Activated naive CD4-positive, alpha-beta T cell treated with anti-CD3 and anti-CD28 coated beads, Interleukin-2, amount 10 ng/mL, durations not matched to agents 7 days and 5 days (primary cell): ENCODE measurements around the gene PRAMEF12.

Experiments
- CTCF ChIA-PET: fragments of 350-600 bp; sonication (Branson Sonifier 250); formaldehyde crosslinking; loops from one replicate; lab custom pipeline; 2021; ENCODE audit warnings: antibody characterized with exemption; lab: Charles Lee
- DNase-seq: peaks from one replicate; pipeline ENCODE4 v3.0.0-alpha.2; 2020
- H3K27ac Mint-ChIP-seq: one replicate; pipeline ENCODE4 v1.8.0; 2021; ENCODE audit warnings: mild to moderate bottlenecking, moderate library complexity, mixed read lengths
- H3K27me3 Mint-ChIP-seq: one replicate; pipeline ENCODE4 v1.8.0; 2021; ENCODE audit warnings: mild to moderate bottlenecking, mixed read lengths
- H3K36me3 Mint-ChIP-seq: one replicate; pipeline ENCODE4 v1.8.0; 2021; ENCODE audit warnings: mixed read lengths
- H3K4me1 Mint-ChIP-seq: one replicate; pipeline ENCODE4 v1.8.0; 2021; ENCODE audit warnings: mixed read lengths
- H3K4me3 Mint-ChIP-seq: one replicate; pipeline ENCODE4 v1.8.0; 2021; ENCODE audit warnings: mild to moderate bottlenecking, moderate library complexity, mixed read lengths
- H3K9me3 Mint-ChIP-seq: one replicate; pipeline ENCODE4 v1.8.0; 2021; ENCODE audit warnings: mixed read lengths

PRAMEF12 gene

DNA sequence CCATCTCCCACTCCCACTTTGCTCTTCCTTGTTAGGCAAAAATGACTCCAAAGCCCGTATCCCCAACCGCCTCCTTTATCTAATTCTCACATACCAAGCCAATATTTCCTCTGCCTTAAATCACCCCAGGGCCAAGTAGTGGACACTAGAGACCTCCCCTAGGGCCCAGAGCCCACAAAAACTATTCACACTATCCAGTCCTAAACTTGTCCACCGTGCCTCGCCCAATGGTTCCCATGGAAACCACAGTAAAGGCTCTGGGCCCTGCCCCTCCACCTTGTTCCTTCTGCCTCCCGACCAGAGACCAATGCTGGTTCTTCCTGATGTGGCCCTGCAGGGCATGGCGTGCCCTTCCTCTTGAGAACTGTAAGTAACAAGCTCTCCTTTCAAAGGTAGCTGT, 15.7 kb upstream of the PRAMEF12 start:
- no peak for DNase-seq
- Mint-ChIP-seq H3K4me1 (no peaks in the 10 kb centered on the region), H3K36me3 (no peaks in the 10 kb centered on the region), H3K9me3 (no peaks in the 10 kb centered on the region), H3K27me3 (peaks cover 22% of the 10 kb centered on the region), H3K4me3 (no peak overlapping the region), H3K27ac (no peak overlapping the region)
- CTCF ChIA-PET, result interaction anchor here (0.6 kb wide), 1 partner anchor 1967 kb away, joined by 4 read pairs; no protein-coding TSS in a partner anchor

DNA sequence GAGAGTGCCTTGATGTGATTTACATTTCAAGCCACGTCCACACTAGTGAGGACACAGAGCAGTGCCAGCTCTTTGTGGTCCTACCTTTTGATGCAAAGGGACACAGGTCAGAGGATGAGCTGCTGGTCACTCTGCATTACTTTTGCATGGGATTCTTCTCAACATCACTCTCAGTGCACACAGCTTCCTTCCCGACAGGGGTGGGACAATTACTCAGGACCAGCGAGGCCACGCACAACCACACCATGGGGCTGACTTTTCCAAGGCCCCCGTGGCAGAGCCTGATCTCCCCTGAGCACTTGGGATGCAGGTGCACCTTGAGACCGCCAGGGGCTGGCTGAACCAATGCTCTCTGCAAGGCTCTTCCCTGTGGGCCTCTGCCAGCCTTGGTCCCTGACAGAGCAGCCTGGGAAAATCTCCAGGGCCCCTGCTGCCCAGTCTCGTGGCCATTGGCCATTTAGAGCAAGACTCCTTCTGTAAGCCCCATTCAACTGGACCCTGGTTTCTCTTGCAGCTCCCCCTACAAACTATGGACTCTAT, 13.2 kb upstream of the PRAMEF12 start:
- CTCF ChIA-PET, result no interaction called here
- Mint-ChIP-seq H3K4me3 (no peak overlapping the region), H3K36me3 (no peaks in the 10 kb centered on the region), H3K27me3 (peaks cover 18% of the 10 kb centered on the region), H3K9me3 (no peaks in the 10 kb centered on the region), H3K4me1 (no peaks in the 10 kb centered on the region), H3K27ac (no peak overlapping the region)
- DNase-seq, result no peak

DNA sequence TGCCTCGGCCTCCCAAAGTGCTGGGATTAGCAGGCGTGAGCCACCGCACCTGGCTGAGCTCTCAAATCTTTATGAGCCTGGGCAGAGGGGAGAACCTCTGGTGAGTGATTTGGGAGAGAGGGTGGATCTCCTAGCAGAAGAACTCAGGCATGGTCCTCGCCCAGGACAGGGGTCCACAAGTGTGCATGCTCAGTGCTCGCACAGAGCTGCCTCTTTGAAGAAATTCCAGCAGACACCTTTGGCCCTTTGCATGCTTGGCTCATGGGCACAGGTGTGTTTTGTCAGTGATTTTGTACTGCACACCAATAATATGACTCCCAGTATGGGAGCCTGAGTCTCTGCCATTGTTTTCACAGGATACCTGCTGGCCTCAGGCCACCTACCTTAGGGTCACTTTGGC, 11.8 kb upstream of the PRAMEF12 start:
- H3K4me3 Mint-ChIP-seq, result no peak overlapping the region
- DNase-seq, result no peak
- H3K36me3 Mint-ChIP-seq, result no peaks in the 10 kb centered on the region
- no peak overlapping the region for H3K27ac Mint-ChIP-seq
- H3K4me1 Mint-ChIP-seq, result no peaks in the 10 kb centered on the region
- no peaks in the 10 kb centered on the region for H3K9me3 Mint-ChIP-seq
- H3K27me3 Mint-ChIP-seq, result peaks cover 16% of the 10 kb centered on the region
- CTCF ChIA-PET, result no interaction called here

DNA sequence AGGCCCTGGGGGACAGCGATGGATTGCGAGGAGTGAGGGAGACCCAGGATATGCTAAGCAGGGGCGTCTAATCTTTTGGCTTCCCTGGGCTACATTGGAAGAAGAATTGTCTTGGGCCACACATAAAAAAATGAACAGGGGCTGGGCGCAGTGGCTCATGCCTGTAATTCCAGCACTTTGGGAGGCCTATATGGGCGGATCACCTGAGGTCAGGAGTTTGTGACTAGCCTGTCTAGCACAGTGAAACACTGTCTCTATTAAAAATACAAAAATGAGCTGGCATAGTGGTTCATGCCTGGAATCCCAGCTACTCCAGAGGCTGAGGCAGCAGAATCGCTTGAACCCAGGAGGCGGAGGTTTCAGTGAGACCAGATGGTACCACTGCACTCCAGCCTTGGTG, 10.8 kb upstream of the PRAMEF12 start:
- Mint-ChIP-seq H3K27ac (no peak overlapping the region), H3K9me3 (no peaks in the 10 kb centered on the region), H3K4me3 (no peak overlapping the region), H3K4me1 (no peaks in the 10 kb centered on the region), H3K27me3 (peaks cover 8% of the 10 kb centered on the region), H3K36me3 (no peaks in the 10 kb centered on the region)
- CTCF ChIA-PET, result no interaction called here
- no peak for DNase-seq

DNA sequence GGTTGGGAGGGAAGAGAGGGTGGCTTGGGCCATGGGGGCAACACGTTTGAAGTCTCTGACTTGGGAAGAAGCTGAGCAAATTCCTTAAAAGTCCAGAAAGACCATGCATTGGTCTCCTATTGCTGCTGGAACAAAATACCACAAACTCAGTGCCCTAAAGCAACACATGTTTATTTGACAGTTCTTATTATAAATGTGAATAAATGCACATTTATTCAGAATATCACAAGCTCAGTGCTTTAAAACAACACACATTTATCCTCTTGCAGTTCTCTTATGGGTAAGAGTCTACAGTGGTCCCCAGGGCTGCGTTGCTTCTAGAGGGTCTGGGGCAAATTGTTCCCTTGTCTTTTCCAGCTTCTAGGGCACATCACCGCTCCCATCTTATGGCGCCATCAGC, 10.1 kb upstream of the PRAMEF12 start:
- no peak overlapping the region for H3K4me3 Mint-ChIP-seq
- H3K27ac Mint-ChIP-seq, result no peak overlapping the region
- no peaks in the 10 kb centered on the region for H3K4me1 Mint-ChIP-seq
- H3K27me3 Mint-ChIP-seq, result peaks cover 8% of the 10 kb centered on the region
- no peak for DNase-seq
- no peaks in the 10 kb centered on the region for H3K9me3 Mint-ChIP-seq
- CTCF ChIA-PET, result no interaction called here
- no peaks in the 10 kb centered on the region for H3K36me3 Mint-ChIP-seq

DNA sequence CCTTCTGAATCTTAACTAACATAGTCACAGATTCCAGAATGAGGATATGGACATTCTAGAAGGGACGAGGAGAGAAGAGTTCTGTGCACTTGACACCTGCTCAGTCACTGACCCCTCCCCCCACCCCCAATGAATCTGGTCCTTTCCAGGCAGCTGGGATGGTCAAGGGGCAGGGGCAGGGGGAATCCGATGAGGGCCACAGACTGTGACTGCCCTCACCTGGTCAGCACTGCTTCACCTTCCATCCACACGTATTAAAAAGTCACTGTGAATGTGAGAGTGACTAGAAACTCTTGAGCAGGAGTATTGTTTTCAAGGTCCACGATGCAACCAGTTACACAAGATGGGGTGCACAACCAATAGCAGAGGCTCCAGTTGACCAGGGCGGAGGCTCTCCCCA, 9.5 kb upstream of the PRAMEF12 start:
- no peaks in the 10 kb centered on the region for H3K4me1 Mint-ChIP-seq
- H3K27me3 Mint-ChIP-seq, result peaks cover 13% of the 10 kb centered on the region
- no peak for DNase-seq
- H3K36me3 Mint-ChIP-seq, result no peaks in the 10 kb centered on the region
- H3K4me3 Mint-ChIP-seq, result no peak overlapping the region
- H3K27ac Mint-ChIP-seq, result no peak overlapping the region
- CTCF ChIA-PET, result no interaction called here
- H3K9me3 Mint-ChIP-seq, result no peaks in the 10 kb centered on the region

DNA sequence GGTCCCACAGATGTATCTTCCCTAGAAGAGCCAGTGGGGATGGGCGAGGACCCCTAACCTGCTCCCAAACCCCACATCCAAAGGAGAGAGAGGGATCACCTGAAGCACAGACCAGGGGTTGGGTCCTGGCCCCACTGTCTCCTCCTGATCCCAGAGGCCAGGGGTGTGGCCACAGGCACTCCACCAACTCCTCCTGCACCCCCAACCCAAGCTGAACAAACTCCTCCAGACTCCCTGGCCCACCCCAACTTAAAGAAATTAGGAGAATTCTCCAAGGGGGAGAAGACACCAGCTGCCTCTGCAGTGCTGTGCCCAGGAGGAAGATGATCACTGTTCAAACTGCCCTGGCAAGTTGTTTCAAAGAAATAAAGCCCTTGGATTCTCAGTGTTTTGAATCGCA, 4.5 kb upstream of the PRAMEF12 start:
- Mint-ChIP-seq H3K4me1 (no peaks in the 10 kb centered on the region), H3K36me3 (no peaks in the 10 kb centered on the region), H3K27ac (no peak overlapping the region), H3K27me3 (peaks cover 27% of the 10 kb centered on the region), H3K4me3 (no peak overlapping the region), H3K9me3 (no peaks in the 10 kb centered on the region)
- no peak for DNase-seq
- CTCF ChIA-PET, result no interaction called here

DNA sequence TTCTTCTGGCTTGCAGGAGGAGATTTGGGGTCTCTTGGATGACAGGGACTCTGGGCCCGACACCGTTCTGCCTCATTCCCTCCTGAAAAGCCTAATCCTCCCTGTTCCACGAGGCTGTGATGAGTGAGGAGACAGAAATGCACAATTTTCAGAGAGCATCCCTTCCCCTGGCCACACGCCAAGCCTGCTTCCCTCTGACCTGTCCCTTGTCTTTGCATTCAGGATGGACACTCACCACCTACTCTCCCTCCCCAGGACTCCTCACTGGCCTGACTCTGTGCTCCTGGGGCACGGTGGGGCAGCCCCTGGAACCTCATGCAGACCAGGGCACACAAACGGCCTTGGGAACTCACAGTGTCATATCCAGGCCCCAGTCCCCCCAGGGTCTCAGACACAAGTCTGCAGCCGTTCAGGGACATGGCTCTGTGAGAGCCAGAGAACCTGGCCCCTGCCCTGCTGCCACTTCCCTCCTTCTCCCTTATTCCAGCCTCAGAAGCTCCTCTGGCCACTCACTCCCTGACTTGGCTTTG, 3.5 kb upstream of the PRAMEF12 start:
- CTCF ChIA-PET, result no interaction called here
- no peak overlapping the region for H3K4me3 Mint-ChIP-seq
- H3K4me1 Mint-ChIP-seq, result no peaks in the 10 kb centered on the region
- H3K27me3 Mint-ChIP-seq, result peaks cover 31% of the 10 kb centered on the region
- no peak for DNase-seq
- H3K36me3 Mint-ChIP-seq, result no peaks in the 10 kb centered on the region
- H3K9me3 Mint-ChIP-seq, result no peaks in the 10 kb centered on the region
- no peak overlapping the region for H3K27ac Mint-ChIP-seq

DNA sequence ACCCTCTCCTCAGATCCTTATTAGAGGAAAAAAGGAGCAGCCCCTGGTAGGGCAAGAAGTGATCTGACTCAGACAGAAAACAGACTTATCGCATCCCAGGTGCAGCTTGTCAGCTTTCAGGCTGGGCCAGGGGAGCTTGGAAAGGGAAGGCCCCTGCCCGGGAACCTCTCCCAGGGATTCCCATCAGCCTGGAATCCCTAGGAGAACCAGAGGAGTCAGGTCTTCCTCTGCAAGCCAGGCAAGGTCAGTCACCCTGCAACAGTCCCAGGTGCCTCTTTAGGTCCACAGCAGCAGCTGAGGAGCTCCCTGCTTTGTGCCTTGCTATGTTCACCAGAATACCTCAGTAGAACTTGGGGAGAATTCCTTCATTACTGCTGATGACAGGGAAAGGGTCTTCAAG, 2.9 kb upstream of the PRAMEF12 start:
- no peaks in the 10 kb centered on the region for H3K9me3 Mint-ChIP-seq
- CTCF ChIA-PET, result no interaction called here
- no peaks in the 10 kb centered on the region for H3K36me3 Mint-ChIP-seq
- H3K27me3 Mint-ChIP-seq, result peaks cover 36% of the 10 kb centered on the region
- H3K27ac Mint-ChIP-seq, result no peak overlapping the region
- H3K4me3 Mint-ChIP-seq, result no peak overlapping the region
- H3K4me1 Mint-ChIP-seq, result no peaks in the 10 kb centered on the region
- DNase-seq, result no peak

DNA sequence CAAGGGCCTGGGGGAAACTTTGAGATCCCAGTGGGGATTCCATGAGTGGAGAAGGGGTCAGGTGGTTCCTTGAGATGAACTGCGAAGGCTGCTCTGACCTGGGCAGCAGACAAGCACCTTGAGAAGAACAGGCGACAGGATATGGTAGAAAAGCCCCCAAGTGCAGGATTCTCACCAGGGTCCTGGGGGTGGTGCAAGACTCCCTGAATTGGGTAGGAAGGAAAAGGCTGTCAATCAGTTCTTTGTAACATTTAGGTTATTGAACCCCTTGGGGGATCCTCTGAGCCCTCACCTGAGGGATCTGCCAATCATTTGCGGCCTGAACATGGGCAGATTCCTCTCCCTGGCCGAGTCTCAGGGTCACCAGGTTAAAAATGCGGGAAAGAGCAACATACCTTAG, 2.4 kb upstream of the PRAMEF12 start:
- CTCF ChIA-PET, result no interaction called here
- H3K4me1 Mint-ChIP-seq, result no peaks in the 10 kb centered on the region
- no peaks in the 10 kb centered on the region for H3K9me3 Mint-ChIP-seq
- no peaks in the 10 kb centered on the region for H3K36me3 Mint-ChIP-seq
- H3K27ac Mint-ChIP-seq, result no peak overlapping the region
- no peak for DNase-seq
- peaks cover 36% of the 10 kb centered on the region for H3K27me3 Mint-ChIP-seq
- H3K4me3 Mint-ChIP-seq, result no peak overlapping the region

DNA sequence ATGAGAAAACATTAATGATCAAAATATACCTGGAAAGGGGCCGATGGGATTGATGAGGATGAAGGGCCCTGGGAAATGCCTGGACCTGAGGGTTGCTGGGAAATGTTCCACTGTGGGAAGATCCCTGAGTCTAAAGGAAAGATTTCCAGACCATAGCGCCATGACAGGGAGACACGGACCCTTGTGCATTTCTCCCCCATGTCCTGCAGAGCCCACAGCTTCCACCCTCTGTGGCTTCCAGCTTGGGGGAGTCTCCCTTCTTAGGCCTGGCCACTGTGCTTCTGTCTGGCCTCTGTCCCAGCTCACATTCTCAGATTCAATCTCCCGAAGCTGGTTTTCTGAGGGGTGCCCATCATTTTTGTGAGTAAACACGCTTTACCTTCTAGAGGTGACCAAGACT, 1.0 kb upstream of the PRAMEF12 start:
- CTCF ChIA-PET, result no interaction called here
- DNase-seq, result no peak
- Mint-ChIP-seq H3K4me3 (no peak overlapping the region), H3K27ac (no peak overlapping the region), H3K27me3 (peaks cover 42% of the 10 kb centered on the region), H3K4me1 (no peaks in the 10 kb centered on the region), H3K9me3 (no peaks in the 10 kb centered on the region), H3K36me3 (no peaks in the 10 kb centered on the region)

DNA sequence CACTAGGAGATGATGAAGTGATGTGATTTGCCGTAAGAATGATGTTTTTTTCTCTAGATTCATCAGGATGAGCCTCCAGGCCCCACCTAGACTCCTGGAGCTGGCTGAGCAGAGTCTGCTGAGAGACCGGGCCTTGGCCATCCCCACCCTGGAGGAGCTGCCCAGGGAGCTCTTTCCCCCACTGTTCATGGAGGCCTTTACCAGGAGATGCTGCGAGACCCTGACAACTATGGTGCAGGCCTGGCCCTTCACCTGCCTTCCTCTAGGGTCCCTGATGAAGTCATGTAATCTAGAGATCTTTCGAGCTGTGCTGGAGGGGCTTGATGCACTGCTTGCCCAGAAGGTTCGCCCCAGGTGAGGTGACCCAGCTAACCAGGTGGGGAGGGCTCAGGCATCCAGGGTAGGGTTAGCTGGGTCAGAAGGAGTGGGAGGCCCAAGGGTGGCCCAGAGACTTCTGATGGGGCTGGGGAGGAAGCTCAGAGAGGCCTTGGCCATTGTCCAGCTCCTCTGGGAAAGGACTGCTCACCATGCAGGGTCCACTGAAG, 1.3 kb downstream of the PRAMEF12 start:
- peaks cover 28% of the 10 kb centered on the region for H3K27me3 Mint-ChIP-seq
- no peaks in the 10 kb centered on the region for H3K36me3 Mint-ChIP-seq
- no peak for DNase-seq
- CTCF ChIA-PET, result no interaction called here
- H3K4me1 Mint-ChIP-seq, result no peaks in the 10 kb centered on the region
- H3K4me3 Mint-ChIP-seq, result no peak overlapping the region
- H3K27ac Mint-ChIP-seq, result no peak overlapping the region
- no peaks in the 10 kb centered on the region for H3K9me3 Mint-ChIP-seq

DNA sequence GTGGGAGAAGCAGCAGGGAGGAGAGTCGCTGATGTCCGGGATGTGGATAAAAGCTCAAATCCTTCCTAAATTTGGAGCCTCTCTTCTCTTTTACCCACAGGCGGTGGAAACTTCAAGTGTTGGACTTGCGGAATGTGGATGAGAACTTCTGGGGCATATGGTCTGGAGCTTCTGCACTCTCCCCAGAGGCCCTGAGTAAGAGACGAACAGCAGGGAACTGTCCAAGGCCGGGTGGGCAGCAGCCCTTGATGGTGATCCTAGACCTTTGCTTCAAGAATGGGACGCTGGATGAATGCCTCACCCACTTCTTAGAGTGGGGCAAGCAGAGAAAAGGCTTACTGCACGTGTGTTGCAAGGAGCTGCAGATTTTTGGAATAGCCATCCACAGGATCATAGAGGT, 1.9 kb downstream of the PRAMEF12 start:
- CTCF ChIA-PET, result no interaction called here
- Mint-ChIP-seq H3K27me3 (peaks cover 23% of the 10 kb centered on the region), H3K4me1 (no peaks in the 10 kb centered on the region), H3K9me3 (no peaks in the 10 kb centered on the region), H3K36me3 (no peaks in the 10 kb centered on the region), H3K4me3 (no peak overlapping the region), H3K27ac (no peak overlapping the region)
- no peak for DNase-seq

DNA sequence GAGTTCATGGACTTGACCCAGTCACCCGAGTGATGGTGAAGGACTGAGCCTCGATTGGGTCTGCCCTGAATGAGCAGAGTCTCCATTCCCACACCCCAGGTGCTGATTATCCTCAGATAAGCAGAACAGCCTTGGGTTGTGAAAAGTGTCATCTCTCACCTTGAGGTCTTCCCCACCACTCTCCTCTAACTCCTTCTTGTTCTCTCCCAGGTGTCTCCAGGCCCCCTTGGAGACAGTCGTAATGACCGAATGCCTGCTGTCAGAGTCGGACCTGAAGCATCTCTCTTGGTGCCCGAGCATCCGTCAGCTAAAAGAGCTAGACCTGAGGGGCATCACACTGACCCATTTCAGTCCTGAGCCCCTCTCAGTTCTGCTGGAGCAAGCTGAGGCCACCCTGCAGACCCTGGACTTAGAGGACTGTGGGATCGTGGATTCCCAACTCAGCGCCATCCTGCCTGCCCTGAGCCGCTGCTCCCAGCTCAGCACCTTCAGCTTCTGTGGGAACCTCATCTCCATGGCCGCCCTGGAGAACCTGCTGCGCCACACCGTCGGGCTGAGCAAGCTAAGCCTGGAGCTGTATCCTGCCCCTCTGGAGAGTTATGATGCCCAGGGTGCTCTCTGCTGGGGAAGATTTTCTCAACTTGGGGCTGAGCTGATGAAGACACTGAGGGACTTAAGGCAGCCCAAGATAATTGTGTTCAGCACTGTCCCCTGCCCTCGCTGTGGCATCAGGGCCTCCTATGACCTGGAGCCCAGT, 3.4 kb downstream of the PRAMEF12 start:
- Mint-ChIP-seq H3K36me3 (no peaks in the 10 kb centered on the region), H3K4me1 (no peaks in the 10 kb centered on the region), H3K9me3 (no peaks in the 10 kb centered on the region), H3K4me3 (no peak overlapping the region), H3K27me3 (peaks cover 16% of the 10 kb centered on the region), H3K27ac (no peak overlapping the region)
- CTCF ChIA-PET, result no interaction called here
- no peak for DNase-seq

DNA sequence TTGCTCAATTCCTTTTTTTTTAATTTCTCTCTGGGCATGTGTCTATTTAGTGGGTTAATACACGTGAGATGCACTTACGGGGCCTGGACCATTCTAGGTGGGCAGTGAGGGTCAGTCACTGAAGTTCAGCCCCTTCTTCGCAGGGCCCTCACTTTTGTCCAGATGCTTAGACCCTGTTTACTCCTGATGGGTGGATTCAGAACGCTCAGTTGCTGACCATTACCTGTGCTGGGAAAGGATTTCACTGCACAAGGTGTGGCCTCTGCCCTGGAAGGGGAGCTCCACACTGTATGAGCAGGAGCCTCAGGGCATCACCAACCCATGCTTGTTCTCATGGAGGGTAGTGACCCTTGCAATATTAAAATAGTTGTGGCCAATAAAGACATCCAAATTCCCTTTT, 4.5 kb downstream of the PRAMEF12 start:
- DNase-seq, result no peak
- Mint-ChIP-seq H3K9me3 (no peaks in the 10 kb centered on the region), H3K4me3 (no peak overlapping the region), H3K36me3 (no peaks in the 10 kb centered on the region), H3K4me1 (no peaks in the 10 kb centered on the region), H3K27ac (no peak overlapping the region), H3K27me3 (peaks cover 16% of the 10 kb centered on the region)
- CTCF ChIA-PET, result no interaction called here
